AG09309 (cell line): Measurements from ENCODE around the gene POLE.
"Not testable (repeated sequence)": the region's sequence is repeated elsewhere in the genome, so short reads cannot be mapped to it uniquely, and the experiment has no call there.

ENCODE experiments used
- DNase-seq: peaks from one replicate; pipeline ENCODE4 v3.0.0-alpha.2; 2010; ENCODE audit warnings: low read depth
- H3K4me3 ChIP-seq: 2 replicates; pipeline ENCODE4 v1.5.1; 2011; ENCODE audit warnings: mild to moderate bottlenecking, low read depth, low read length, moderate library complexity; ENCODE audit not compliant: control insufficient read depth
- CTCF ChIP-seq: IDR thresholded peaks from 2 replicates; pipeline ENCODE4 v1.5.1; 2011; ENCODE audit warnings: mild to moderate bottlenecking, low read depth, low read length, inconsistent platforms; ENCODE audit not compliant: insufficient read depth, control insufficient read depth; ENCODE audit errors: missing control alignments

The POLE gene

DNA sequence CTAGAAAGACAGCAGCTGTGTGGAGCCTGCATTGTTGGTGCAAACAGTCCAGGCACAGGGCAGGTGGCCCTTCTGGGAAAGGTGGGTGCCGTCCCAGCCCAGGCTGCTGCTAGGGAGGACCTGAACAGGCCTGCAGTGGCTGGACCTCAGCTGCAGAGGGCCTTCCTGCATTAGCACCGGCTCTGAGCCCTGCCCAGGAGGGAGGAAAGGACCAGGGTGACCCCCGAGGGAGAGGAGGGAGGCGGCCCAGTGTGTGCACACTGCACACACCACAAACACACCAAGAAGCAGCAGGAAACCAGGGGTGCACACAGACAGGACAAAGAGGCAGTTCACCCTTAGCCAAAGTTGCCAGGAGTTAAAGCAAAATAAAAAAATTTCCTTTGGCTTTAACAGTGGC lies 15.5 kb upstream of the POLE start:
- no peak for TF ChIP-seq CTCF
- no peak for DNase-seq
- no peak overlapping the region for H3K4me3 ChIP-seq

DNA sequence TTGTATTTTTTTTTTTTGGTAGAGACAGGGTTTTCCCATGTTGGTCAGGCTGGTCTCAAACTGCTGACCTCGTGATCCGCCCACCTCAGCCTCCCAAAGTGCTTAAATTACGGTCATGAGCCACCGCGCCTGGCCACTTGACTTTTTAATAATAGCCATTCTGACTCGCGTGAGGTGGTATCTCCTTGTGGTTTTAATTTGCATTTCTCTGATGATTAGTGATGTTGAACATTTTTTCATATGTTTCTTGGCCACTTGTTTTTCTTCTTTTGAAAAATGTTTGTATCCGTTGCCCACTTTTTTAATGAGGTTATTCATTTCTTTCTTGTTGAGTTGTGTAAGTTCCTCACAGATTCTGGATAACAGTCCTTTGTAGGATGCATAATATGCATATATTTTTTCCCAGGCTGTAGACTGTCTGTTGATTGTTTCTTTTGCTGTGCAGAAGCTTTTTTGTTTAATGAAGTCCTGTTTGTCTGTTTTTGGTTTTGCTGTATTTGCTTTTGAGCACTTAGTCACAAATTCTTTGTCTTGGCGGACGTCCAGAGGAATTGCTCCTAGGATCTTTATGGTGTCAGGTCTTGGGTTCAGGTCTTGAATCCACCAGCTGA lies 13.2 kb upstream of the POLE start:
- no peak overlapping the region for H3K4me3 ChIP-seq
- peak; percentile 3 for DNase-seq
- TF ChIP-seq CTCF, result no peak

DNA sequence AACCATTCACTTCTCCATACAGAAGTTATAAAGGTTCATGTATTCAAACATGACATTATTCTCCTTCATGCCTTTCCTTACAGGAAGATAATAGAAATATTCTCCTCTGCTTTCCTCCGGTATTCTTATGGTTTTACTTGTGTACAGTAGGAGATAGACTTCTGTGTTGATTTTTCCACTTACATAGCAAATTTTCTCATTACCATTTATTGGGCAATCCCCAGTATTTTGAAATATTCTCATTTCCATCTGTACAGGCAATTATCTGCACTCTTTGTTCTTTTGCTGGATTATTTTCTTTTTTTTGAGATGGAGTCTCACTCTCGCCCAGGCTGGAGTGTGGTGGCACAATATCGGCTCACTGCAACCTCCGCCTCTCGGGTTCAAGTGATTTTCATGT lies 11.2 kb upstream of the POLE start:
- no peak for TF ChIP-seq CTCF
- no peak for DNase-seq
- H3K4me3 ChIP-seq, result no peak overlapping the region

DNA sequence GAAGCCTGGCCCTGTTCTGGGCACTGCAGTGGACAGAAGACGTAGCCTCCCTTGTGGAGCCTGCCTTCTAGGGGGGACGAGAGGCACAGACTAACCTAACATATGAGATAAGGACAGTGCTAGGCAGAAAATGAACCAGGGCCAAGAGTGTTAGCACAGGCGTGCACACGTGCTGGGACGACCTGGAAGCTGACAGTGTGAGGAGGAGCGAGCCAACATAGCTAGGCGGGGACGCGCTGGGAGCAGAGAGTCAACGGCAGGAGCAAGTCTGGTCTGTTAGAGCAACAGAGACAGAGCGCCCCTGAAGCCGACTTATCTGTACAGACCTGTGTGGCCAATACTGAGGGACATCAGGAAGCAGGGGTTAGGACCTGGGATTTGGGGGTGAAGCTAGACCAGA lies 8.3 kb upstream of the POLE start:
- no peak for TF ChIP-seq CTCF
- no peak overlapping the region for H3K4me3 ChIP-seq
- DNase-seq, result no peak

DNA sequence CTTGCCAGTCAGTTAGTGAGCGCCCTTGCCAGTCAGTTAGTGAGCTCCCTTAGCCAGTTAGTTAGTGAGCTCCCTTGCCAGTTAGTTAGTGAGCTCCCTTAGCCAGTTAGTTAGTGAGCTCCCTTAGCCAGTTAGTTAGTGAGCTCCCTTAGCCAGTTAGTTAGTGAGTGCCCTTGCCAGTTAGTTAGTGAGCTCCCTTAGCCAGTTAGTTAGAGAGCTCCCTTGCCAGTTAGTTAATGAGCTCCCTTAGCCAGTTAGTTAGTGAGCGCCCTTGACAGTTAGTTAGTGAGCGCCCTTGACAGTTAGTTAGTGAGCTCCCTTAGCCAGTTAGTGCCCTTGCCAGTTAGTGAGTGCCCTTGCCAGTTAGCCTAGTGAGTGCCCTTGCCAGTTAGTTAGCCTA lies 7.7 kb upstream of the POLE start:
- not testable (repeated sequence) for H3K4me3 ChIP-seq, DNase-seq

DNA sequence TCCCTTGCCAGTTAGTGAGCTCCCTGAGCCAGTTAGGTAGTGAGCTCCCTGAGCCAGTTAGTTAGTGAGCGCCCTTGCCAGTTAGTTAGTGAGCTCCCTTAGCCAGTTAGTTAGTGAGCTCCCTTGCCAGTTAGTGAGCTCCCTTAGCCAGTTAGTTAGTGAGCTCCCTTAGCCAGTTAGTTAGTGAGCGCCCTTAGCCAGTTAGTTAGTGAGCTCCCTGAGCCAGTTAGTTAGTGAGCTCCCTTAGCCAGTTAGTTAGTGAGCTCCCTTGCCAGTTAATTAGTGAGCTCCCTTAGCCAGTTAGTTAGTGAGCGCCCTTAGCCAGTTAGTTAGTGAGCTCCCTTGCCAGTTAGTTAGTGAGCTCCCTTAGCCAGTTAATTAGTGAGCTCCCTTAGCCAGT lies 4.9 kb upstream of the POLE start:
- H3K4me3 ChIP-seq, DNase-seq: not testable (repeated sequence)

- no peak for TF ChIP-seq CTCF
- no peak overlapping the region for H3K4me3 ChIP-seq
- no peak for DNase-seq
Observed at GRCh38 chr12:132690112-132690511, 3.0 kb upstream of the POLE start.

DNA sequence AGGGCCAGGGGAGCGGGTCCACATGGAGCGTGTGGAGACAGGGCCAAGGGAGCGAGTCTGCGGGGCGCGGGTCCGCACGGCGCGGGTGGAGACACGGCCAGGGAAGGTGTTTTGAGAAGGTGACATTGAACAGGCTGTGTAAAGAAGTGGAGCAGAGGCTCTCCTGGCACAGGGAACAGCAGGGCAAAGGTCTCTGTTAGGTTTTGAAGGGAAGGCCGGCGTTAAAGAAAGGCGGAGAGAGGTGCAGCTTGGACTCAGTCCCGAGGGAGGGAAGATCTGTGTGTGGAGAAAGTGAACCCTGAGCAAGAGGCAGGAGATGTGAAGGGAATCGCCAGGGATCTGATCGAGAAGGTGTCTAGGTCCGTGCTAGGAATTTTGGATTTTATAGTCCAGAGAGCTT lies 2.1 kb upstream of the POLE start:
- no peak for DNase-seq
- no peak overlapping the region for H3K4me3 ChIP-seq
- no peak for TF ChIP-seq CTCF
